HepG2 (cell line): ENCODE measurements around the gene AP2S1. TPM values are rescaled to one million over a fixed set of nuclear protein-coding genes. Genes with fewer than 3 reads are reported as not detected.

Experiments
- ATAC-seq: fragments of 200-7000 bp; cut with Tn5 transposase; 3 replicates; pipeline ENCODE4 v1.9.1; 2020; ENCODE audit warnings: mild to moderate bottlenecking, moderate library complexity
- BruUV-seq: library from RNA; stranded (reverse); fragments of 400-500 nt; replicated peaks from 2 replicates; lab custom pipeline; 2021; lab: Mats Ljungman, UMichigan
- CTCF ChIA-PET: fragments of 300-600 bp; formaldehyde crosslinking; extraction: SDS; loops from one replicate; lab custom pipeline; 2021; ENCODE audit warnings: low total read pairs, inconsistent platforms, low intra/inter-chr PET ratio; lab: Yijun Ruan, JAX
- POLR2A ChIA-PET: fragments of 350-600 bp; sonication (Branson Sonifier 250); formaldehyde crosslinking; loops from one replicate; lab custom pipeline; 2020; ENCODE audit warnings: antibody characterized with exemption, inconsistent platforms; lab: Yijun Ruan, JAX
- DNase-seq: peaks from one replicate; pipeline ENCODE4 v3.0.0-alpha.2; 2015; ENCODE audit warnings: low spot score
- FAIRE-seq: peaks from 3 replicates; lab custom pipeline; 2011; peaks lifted over from hg19 to GRCh38; lab: Jason Lieb, UNC
- H2AFZ ChIP-seq: one replicate; pipeline ENCODE4 v1.6.1; 2011; ENCODE audit warnings: low read length, inconsistent platforms
- H3K27ac ChIP-seq: fragments of 300-600 bp; 3 replicates; pipeline ENCODE4 v1.8.0; 2011; ENCODE audit warnings: mixed run types, mild to moderate bottlenecking, mixed read lengths, low read length, inconsistent platforms; ENCODE audit not compliant: insufficient read depth; ENCODE audit errors: extremely low read length
- H3K27me3 ChIP-seq, 2 experiments: fragments of 200-600 bp in 1 of 2; 2 replicates in 1 of 2; 3 replicates in 1 of 2; pipeline versions ENCODE4 v1.6.0 to v1.8.0; 2011; ENCODE audit warnings: low read length in 2 of 2, mild to moderate bottlenecking in 2 of 2, moderate library complexity in 2 of 2, inconsistent platforms in 1 of 2; ENCODE audit not compliant: insufficient read depth in 2 of 2, control insufficient read depth in 1 of 2
- H3K36me3 ChIP-seq, 2 experiments: fragments of 200-600 bp in 1 of 2; replicated peaks in 1 of 2; 2 replicates in 1 of 2; 3 replicates in 1 of 2; pipeline versions ENCODE4 v1.5.1 to v1.8.0; 2011; ENCODE audit warnings: low read length in 2 of 2, inconsistent platforms in 1 of 2; ENCODE audit not compliant: insufficient read depth in 2 of 2, control insufficient read depth in 1 of 2
- H3K4me1 ChIP-seq: 2 replicates; pipeline ENCODE4 v1.5.1; 2012; ENCODE audit warnings: low read length, inconsistent platforms; ENCODE audit not compliant: insufficient read depth
- H3K4me2 ChIP-seq: 2 replicates; pipeline ENCODE4 v1.6.0; 2011; ENCODE audit warnings: low read depth, low read length, inconsistent platforms
- H3K4me3 ChIP-seq, 3 experiments: fragments of 200-600 bp in 1 of 3; sonication (generic), shearing (Covaris generic) in 1 of 3; replicated peaks in 1 of 3; 2 replicates each; pipeline ENCODE4 v1.5.1; 2011 to 2016; ENCODE audit warnings: low read length in 3 of 3, inconsistent platforms in 2 of 3, low read depth in 2 of 3, mild to moderate bottlenecking in 2 of 3, control low read depth in 1 of 3, mixed read lengths in 1 of 3; ENCODE audit not compliant: insufficient read depth in 1 of 3
- H3K79me2 ChIP-seq: one replicate; pipeline ENCODE4 v1.6.1; 2011; ENCODE audit warnings: low read length, inconsistent platforms; ENCODE audit not compliant: insufficient read depth
- H3K9ac ChIP-seq: 2 replicates; pipeline ENCODE4 v1.6.0; 2011; ENCODE audit warnings: mild to moderate bottlenecking, low read depth, low read length, inconsistent platforms; ENCODE audit not compliant: insufficient read depth
- H3K9me3 ChIP-seq: 2 replicates; pipeline ENCODE4 v1.5.1; 2012; ENCODE audit warnings: mild to moderate bottlenecking, low read length
- H4K20me1 ChIP-seq: 2 replicates; pipeline ENCODE4 v1.6.0; 2011; ENCODE audit warnings: inconsistent platforms, mild to moderate bottlenecking, low read length, moderate library complexity; ENCODE audit not compliant: insufficient read depth
- ELF3 ChIP-seq: IDR thresholded peaks from 2 replicates; pipeline ENCODE4 v1.6.1; 2016; ENCODE audit warnings: missing genetic modification reagents, missing compliant biosample characterization
- MAFK ChIP-seq, 2 experiments: IDR thresholded peaks in 1 of 2; conservative IDR thresholded peaks in 1 of 2; 2 replicates each; pipeline ENCODE4 v1.6.1; 2011; ENCODE audit warnings: improper control_type of control experiment in 2 of 2, low read length in 2 of 2
- NR2F2 ChIP-seq: IDR thresholded peaks from 2 replicates; pipeline ENCODE4 v1.6.1; 2012; ENCODE audit warnings: low read depth, inconsistent platforms, borderline replicate concordance
- POLR2AphosphoS5 ChIP-seq: IDR thresholded peaks from 2 replicates; pipeline ENCODE4 v1.6.1; 2012; ENCODE audit warnings: low read depth, low read length
- ZNF775 ChIP-seq: sonication (generic); formaldehyde crosslinking; IDR thresholded peaks from 2 replicates; pipeline ENCODE4 v1.4.0; 2020; ENCODE audit warnings: missing genetic modification reagents, mild to moderate bottlenecking, moderate library complexity, borderline replicate concordance
- WGBS: methylation state at CpG from one replicate; pipeline ENCODE4 v1.1.6; 2017; ENCODE audit warnings: low lambda C conversion rate; 5-methylcytosine and 5-hydroxymethylcytosine counted together
- in situ Hi-C: cut with HindIII; loops from 2 replicates; pipeline ENCODE4 v1.10.0; 2017; ENCODE audit warnings: low pct_unique_long_range_greater_than_20kb; ENCODE audit not compliant: extremely low pct_ligation_motif_present
- intact Hi-C: fragments of 100-400 bp; cut with micrococcal nuclease; formaldehyde crosslinking; loops from one replicate; pipeline ENCODE4 v1.10.0; 2022; ENCODE audit not compliant: unreplicated experiment
- polyA plus RNA-seq, 8 experiments: library from polyadenylated mRNA; depleted of rRNA in 3 of 8; stranded (reverse) in 7 of 8; unstranded in 1 of 8; fragments of >200 nt; fragmentation: Illumina TruSeq in 4 of 8; extraction: Trizol in 4 of 8; gene quantifications; 2 replicates each; pipeline versions ENCODE4 v1.2.1 to v1.2.3, GENCODE V29; 2011 to 2016; ENCODE audit warnings: low read depth in 4 of 8, missing spikeins in 1 of 8, mixed read lengths in 1 of 8; ENCODE audit not compliant: insufficient read depth in 1 of 8
- total RNA-seq, 5 experiments: library from RNA; depleted of rRNA; stranded (reverse); fragments of >200 nt; fragmentation: Illumina TruSeq; extraction: Trizol; gene quantifications; 2 replicates each; pipeline ENCODE4 v1.2.3, GENCODE V29; 2016; ENCODE audit warnings: low read depth in 1 of 5
- TF ChIP-seq, protein P1 (sequence below): sonication (generic); formaldehyde crosslinking; IDR thresholded peaks from 2 replicates; pipeline ENCODE4 v1.4.0; 2020; ENCODE audit warnings: missing genetic modification reagents

Gene AP2S1
- total and polyA plus RNA-seq, 2 of the 13 experiments (the other 11 are each of a cell fraction or from before 2014, with no cell fraction given) = 45.2 to 86.1 TPM

DNA sequence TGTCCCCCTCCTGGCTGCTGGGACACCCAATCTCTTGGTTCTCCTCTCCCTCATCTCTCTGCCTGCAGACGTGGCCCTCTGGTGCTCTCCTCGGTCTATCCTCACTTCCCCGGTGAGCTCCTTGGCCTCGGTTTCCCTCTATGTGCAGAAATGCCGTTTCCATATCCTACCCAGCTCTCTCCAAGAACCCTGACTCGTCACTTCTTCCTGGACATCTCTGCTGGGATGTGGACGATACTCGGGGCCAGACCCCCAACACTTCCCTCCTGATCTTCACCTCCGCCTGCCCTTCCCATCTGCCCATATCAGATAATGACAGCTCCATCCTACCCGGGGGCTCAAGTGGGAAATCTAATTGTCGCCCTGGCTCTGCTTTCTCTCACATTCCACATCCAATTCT is 7.9 kb downstream of the AP2S1 start:
- H3K27ac ChIP-seq = no peak overlapping the region
- no TSS peak for BruUV-seq
- no peak overlapping the region for H2AFZ ChIP-seq
- no peak overlapping the region for H3K4me2 ChIP-seq
- H3K79me2 ChIP-seq = no peaks in the 10 kb centered on the region
- FAIRE-seq = no peak
- no peaks in the 10 kb centered on the region for H3K27me3 ChIP-seq
- CTCF ChIA-PET = no interaction called here
- POLR2A ChIA-PET = no interaction called here
- 94% methylated on average over 11 of the region's 11 CpGs for WGBS
- intact Hi-C loops (loop anchor here (5.0 kb wide), 1 partner anchor 85 kb away; no protein-coding TSS in a partner anchor), in situ Hi-C loops (loop anchor here (5.0 kb wide), 2 partner anchors 60 to 90 kb away; no protein-coding TSS in a partner anchor)
- peaks cover 12 to 39% of the 10 kb centered on the region in 2 experiments for H3K36me3 ChIP-seq
- H3K9ac ChIP-seq = no peak overlapping the region
- H3K4me1 ChIP-seq = peaks cover 10% of the 10 kb centered on the region; the same call in 1 of the 2 replicates
- DNase-seq = no peak
- no peak for ATAC-seq
- no peak overlapping the region for H3K4me3 ChIP-seq
- H3K9me3 ChIP-seq = no peaks in the 10 kb centered on the region
- TF ChIP-seq ELF3 (CRISPR knock-in tag) = no peak
- TF ChIP-seq MAFK (conservative IDR thresholded peaks at IDR 0.05 in 1 of 2, IDR thresholded peaks at IDR 0.05 in 1 of 2; ENCODE audit: low read length in 2 of 2) = peak; percentile 37 to 55; a peak in 2 of 4 replicates
- H4K20me1 ChIP-seq = 0 out of 2 replicates have a peak, but pooled peaks cover 5% of the 10 kb centered on the region

DNA sequence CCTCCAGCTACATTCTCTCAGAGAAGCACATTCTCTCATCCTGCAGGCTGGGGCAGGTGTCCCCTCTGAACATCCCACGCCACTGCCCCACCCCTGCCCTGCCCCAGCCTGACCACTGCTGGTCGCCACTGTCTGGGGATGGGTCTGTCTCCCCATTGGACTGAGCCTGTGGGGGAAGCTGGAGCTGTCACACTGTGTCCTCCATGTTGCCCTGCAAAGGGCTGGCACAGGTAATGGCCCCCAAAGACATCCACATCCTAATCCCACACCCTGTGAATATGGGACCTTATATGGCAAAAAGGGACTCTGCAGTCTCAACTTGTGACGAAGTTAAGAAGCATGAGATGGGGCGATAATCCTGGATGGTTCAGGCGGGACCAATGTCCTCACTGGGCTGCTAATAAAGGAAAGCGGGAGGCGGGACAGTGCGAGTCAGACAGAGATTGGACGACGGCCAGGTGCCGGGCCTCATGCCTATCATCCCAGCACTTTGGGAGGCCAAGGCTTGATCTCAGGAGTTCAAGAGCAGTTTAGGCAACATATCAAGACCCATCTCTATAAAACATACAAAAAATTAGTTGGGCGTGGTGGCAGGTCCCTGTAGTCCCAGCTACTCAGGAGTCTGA is 9.1 kb downstream of the AP2S1 start:
- no peak overlapping the region for H3K4me3 ChIP-seq
- ChIA-PET CTCF (no interaction called here), POLR2A (interaction anchor here (1.3 kb wide), 1 partner anchor 90 kb away, joined by 3 read pairs; no protein-coding TSS in a partner anchor)
- no peak for DNase-seq
- no peaks in the 10 kb centered on the region for H3K27me3 ChIP-seq
- H3K4me2 ChIP-seq = no peak overlapping the region
- no peak overlapping the region for H3K9ac ChIP-seq
- WGBS = 95% methylated on average over 12 of the region's 12 CpGs
- peaks cover 20% of the 10 kb centered on the region for H3K4me1 ChIP-seq
- no peaks in the 10 kb centered on the region for H3K79me2 ChIP-seq
- H3K9me3 ChIP-seq = no peaks in the 10 kb centered on the region
- in situ Hi-C loops (loop anchor here (5.0 kb wide), 2 partner anchors 59 to 89 kb away; no protein-coding TSS in a partner anchor), intact Hi-C loops (loop anchor here (5.0 kb wide), 1 partner anchor 84 kb away; no protein-coding TSS in a partner anchor)
- H4K20me1 ChIP-seq = 0 out of 2 replicates have a peak, but pooled peaks cover 5% of the 10 kb centered on the region
- no peak overlapping the region for H2AFZ ChIP-seq
- H3K36me3 ChIP-seq = peaks cover 12 to 37% of the 10 kb centered on the region in 2 experiments
- ATAC-seq = no peak; the same call in 1 of the 3 replicates
- FAIRE-seq = no peak
- no TSS peak for BruUV-seq
- no peak for TF ChIP-seq POLR2AphosphoS5
- TF ChIP-seq ZNF775 (CRISPR knock-in tag) = no peak
- no peak for TF ChIP-seq NR2F2
- TF ChIP-seq, protein P1, sequence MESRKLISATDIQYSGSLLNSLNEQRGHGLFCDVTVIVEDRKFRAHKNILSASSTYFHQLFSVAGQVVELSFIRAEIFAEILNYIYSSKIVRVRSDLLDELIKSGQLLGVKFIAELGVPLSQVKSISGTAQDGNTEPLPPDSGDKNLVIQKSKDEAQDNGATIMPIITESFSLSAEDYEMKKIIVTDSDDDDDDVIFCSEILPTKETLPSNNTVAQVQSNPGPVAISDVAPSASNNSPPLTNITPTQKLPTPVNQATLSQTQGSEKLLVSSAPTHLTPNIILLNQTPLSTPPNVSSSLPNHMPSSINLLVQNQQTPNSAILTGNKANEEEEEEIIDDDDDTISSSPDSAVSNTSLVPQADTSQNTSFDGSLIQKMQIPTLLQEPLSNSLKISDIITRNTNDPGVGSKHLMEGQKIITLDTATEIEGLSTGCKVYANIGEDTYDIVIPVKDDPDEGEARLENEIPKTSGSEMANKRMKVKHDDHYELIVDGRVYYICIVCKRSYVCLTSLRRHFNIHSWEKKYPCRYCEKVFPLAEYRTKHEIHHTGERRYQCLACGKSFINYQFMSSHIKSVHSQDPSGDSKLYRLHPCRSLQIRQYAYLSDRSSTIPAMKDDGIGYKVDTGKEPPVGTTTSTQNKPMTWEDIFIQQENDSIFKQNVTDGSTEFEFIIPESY (CRISPR knock-in tag) = peak; percentile 28; the same call in 1 of the 2 replicates
- no peak overlapping the region for H3K27ac ChIP-seq
